ENCODE data around the gene DOCK1.

DNA sequence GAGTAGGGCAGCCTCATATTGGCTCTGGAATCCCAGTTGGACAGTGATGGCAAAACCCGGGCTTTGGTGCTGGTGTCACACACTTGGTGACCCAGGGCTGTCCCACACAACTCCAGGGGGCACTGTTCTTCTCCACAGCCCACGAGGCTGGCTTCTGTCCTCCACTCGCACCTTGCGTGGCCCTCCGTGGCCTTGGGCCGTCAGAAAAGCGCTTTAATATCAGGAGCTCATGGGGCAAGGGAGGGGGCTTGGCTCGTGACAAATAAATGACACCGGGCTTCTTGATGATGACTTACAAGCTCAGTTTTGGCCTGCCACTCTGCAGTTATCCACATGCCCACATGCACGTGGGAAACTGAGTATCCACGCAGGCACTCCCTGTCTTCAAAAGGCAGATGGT is 8.1 kb downstream of the DOCK1 start:
- TF ChIP-seq, protein P1, sequence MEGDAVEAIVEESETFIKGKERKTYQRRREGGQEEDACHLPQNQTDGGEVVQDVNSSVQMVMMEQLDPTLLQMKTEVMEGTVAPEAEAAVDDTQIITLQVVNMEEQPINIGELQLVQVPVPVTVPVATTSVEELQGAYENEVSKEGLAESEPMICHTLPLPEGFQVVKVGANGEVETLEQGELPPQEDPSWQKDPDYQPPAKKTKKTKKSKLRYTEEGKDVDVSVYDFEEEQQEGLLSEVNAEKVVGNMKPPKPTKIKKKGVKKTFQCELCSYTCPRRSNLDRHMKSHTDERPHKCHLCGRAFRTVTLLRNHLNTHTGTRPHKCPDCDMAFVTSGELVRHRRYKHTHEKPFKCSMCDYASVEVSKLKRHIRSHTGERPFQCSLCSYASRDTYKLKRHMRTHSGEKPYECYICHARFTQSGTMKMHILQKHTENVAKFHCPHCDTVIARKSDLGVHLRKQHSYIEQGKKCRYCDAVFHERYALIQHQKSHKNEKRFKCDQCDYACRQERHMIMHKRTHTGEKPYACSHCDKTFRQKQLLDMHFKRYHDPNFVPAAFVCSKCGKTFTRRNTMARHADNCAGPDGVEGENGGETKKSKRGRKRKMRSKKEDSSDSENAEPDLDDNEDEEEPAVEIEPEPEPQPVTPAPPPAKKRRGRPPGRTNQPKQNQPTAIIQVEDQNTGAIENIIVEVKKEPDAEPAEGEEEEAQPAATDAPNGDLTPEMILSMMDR (IDR thresholded peaks at IDR 0.05) = no peak
- TF ChIP-seq ZFX (IDR thresholded peaks at IDR 0.05; ENCODE audit: borderline replicate concordance) = no peak

Measured in 22Rv1 (cell line).